Skeletal muscle tissue (tissue), 4 donors: ENCODE results near the gene YWHAH. TPM values are rescaled to one million over a fixed set of nuclear protein-coding genes. Genes with fewer than 3 reads are reported as not detected.

ENCODE experiments used
- H3K27ac ChIP-seq: one replicate; pipeline ENCODE4 v1.7.0; 2013; ENCODE audit warnings: mild to moderate bottlenecking, low read depth, low read length, inconsistent platforms
- H3K27me3 ChIP-seq, 3 donors: one replicate each; pipeline ENCODE4 v1.7.0; 2013; ENCODE audit warnings: low read length in 3 of 3; ENCODE audit not compliant: control insufficient read depth in 3 of 3, insufficient read depth in 3 of 3
- H3K36me3 ChIP-seq, 3 donors: one replicate each; pipeline ENCODE4 v1.7.0; 2013; ENCODE audit warnings: low read length in 3 of 3; ENCODE audit not compliant: control insufficient read depth in 3 of 3, insufficient read depth in 3 of 3
- H3K4me1 ChIP-seq, 3 donors: one replicate each; pipeline ENCODE4 v1.7.0; 2013; ENCODE audit warnings: low read length in 3 of 3, mild to moderate bottlenecking in 3 of 3; ENCODE audit not compliant: control insufficient read depth in 3 of 3, insufficient read depth in 3 of 3
- H3K4me3 ChIP-seq, 3 donors: one replicate each; pipeline ENCODE4 v1.7.0; 2013; ENCODE audit warnings: low read length in 3 of 3
- H3K9ac ChIP-seq, 3 donors: one replicate each; pipeline ENCODE4 v1.7.0; 2013; ENCODE audit warnings: low read length in 3 of 3, mild to moderate bottlenecking in 3 of 3, moderate library complexity in 2 of 3, low read depth in 1 of 3
- H3K9me3 ChIP-seq, 3 donors: one replicate each; pipeline ENCODE4 v1.7.0; 2013; ENCODE audit warnings: low read length in 3 of 3; ENCODE audit not compliant: control insufficient read depth in 3 of 3
- total RNA-seq: library from RNA; depleted of rRNA; stranded (reverse); fragments of >200 nt; gene quantifications from one replicate; pipeline ENCODE4 v1.2.3, GENCODE V29; 2014
- donor health status: Osteomylitis.

Gene YWHAH
- total RNA-seq, 1 donor from 2014 or later = 52.7 TPM

DNA sequence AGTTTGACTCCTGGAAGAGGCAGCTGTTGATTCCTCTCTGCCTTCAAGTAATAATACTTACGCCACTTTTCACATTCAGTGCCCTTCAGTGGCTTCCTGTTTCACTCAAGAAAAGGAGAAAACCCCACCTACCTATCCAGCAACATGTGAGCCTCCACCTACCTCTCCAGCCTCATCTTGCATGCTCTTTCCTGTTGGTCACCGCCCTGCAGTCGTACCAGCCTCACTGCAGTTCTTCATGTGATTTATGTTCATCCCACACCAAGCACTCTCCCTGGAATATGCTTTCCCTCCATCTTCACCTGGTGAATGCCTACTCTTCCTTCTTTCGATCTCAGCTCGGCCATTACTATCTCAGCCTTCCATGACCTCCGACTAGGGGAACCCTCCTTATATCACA, 21.8 kb upstream of the YWHAH start:
- peaks cover 3 to 10% (median 9%) of the 10 kb centered on the region in 3 donors for H3K4me1 ChIP-seq
- no peak overlapping the region for H3K4me3 ChIP-seq
- H3K27ac ChIP-seq = no peak overlapping the region
- H3K9ac ChIP-seq = no peak overlapping the region
- H3K27me3 ChIP-seq = no peaks in the 10 kb centered on the region
- no peaks in the 10 kb centered on the region for H3K36me3 ChIP-seq
- no peaks in the 10 kb centered on the region for H3K9me3 ChIP-seq

DNA sequence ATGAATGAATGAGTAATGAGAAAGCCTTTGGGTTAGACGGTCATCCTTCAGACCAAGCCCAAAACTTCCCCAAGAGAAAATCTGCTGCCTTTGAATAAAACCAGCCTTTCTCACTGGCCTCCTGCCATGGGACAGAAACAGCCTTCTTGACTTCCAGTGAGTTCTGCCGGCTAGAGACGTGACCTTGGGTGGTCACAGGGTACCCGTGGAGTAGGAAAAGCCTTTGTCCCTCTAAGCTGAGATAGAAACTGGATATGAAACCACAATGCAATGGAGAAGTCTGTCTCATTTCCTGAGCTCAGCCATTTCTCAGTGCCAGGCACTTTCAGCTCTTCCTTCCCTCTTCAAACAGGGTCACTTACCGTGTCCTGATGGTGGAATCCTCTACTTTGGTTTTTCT, 21.2 kb upstream of the YWHAH start:
- peak overlapping the region in 1 of 3 donors; percentile 8 for H3K9ac ChIP-seq
- H3K9me3 ChIP-seq = no peaks in the 10 kb centered on the region
- peaks cover 3 to 10% (median 9%) of the 10 kb centered on the region in 3 donors for H3K4me1 ChIP-seq
- H3K36me3 ChIP-seq = no peaks in the 10 kb centered on the region
- H3K27me3 ChIP-seq = no peaks in the 10 kb centered on the region
- H3K27ac ChIP-seq = no peak overlapping the region
- no peak overlapping the region for H3K4me3 ChIP-seq

DNA sequence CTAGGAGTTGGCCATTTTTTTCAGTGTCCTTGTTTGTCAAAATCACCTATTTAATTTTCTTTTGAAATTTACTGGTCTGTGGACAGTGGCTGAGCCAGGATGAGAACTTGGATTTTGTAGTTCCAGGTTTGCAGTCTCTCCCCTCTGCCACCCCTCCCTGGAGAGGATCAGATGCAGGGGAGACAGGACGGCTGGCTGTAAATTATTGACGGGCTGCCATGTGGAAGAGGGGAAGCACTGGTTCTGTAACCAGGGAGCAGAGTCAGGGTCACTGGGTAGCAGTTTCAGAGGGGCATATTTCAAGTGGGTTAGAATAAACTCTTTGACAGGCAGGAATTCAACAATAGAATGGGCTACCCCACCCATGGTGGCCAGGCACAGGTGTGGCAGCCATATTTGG, 20.6 kb upstream of the YWHAH start:
- peaks cover 3 to 7% (median 4%) of the 10 kb centered on the region in 3 donors for H3K4me1 ChIP-seq
- no peaks in the 10 kb centered on the region for H3K9me3 ChIP-seq
- no peak overlapping the region for H3K27ac ChIP-seq
- H3K4me3 ChIP-seq = no peak overlapping the region
- no peak overlapping the region for H3K9ac ChIP-seq
- H3K36me3 ChIP-seq = no peaks in the 10 kb centered on the region
- H3K27me3 ChIP-seq = no peaks in the 10 kb centered on the region

DNA sequence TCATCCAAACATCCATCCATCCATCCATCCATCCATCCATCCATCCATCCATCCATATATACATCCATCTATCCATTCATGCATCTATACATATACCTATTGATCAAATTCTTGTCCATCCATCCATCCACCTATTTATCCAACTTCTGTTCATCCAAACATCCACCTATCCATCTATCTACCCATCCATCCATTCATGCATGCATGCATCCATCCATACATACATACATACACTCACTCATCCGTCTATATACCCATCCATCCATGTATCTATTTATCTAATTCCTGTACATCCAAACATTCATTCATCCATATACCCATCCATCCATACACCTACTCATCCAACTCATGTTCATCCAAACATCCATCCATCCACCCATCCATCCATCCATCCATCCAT, 19.3 kb upstream of the YWHAH start:
- peaks cover 0 to 5% (median 0%) of the 10 kb centered on the region in 3 donors for H3K4me1 ChIP-seq
- no peak overlapping the region for H3K9ac ChIP-seq
- no peaks in the 10 kb centered on the region for H3K9me3 ChIP-seq
- H3K36me3 ChIP-seq = no peaks in the 10 kb centered on the region
- H3K4me3 ChIP-seq = no peak overlapping the region
- no peaks in the 10 kb centered on the region for H3K27me3 ChIP-seq
- no peak overlapping the region for H3K27ac ChIP-seq

DNA sequence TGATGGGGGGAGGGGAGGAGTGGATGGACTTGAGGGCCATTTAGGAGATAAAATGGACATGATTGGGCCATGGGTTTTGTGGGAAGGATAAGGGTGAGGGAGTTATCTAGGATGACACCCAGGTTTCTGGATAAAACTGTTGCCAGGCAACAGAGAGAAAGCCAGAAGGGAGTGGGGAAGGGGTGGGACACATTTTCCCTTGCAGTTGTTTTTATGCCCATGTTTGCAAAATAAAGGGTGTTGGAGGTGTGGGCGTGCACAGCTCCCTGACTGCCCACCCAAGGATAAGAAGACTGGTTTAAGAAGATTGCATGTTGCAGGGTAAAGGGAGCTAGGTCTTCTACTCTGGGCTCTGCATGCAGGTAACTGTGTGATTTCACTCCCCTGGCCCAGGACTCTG, 18.3 kb upstream of the YWHAH start:
- no peaks in the 10 kb centered on the region for H3K36me3 ChIP-seq
- no peaks in the 10 kb centered on the region for H3K9me3 ChIP-seq
- H3K27me3 ChIP-seq = no peaks in the 10 kb centered on the region
- no peak overlapping the region for H3K9ac ChIP-seq
- peaks cover 0 to 5% (median 0%) of the 10 kb centered on the region in 3 donors for H3K4me1 ChIP-seq
- H3K27ac ChIP-seq = no peak overlapping the region
- no peak overlapping the region for H3K4me3 ChIP-seq

DNA sequence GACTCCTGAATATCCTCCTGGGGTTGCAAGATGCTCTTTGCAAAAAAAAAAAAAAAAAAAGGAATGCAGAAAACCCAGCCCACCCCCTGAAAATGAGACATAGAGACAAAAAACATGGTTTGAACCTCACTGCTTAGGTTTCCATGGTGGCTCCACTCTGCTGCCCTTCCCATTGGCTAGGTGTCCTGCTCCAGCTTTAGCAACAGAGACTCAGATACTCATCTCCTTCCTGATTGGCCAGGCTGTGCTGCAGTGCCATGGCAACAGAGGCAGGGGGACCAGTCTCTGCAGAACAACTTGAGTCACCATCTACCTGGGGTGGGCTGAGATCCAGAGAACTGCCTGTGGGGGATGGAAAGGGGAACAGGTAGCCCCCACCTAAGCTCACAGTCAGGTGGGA, 17.4 kb upstream of the YWHAH start:
- H3K4me1 ChIP-seq = peaks cover 0 to 5% (median 0%) of the 10 kb centered on the region in 3 donors
- no peaks in the 10 kb centered on the region for H3K36me3 ChIP-seq
- H3K9ac ChIP-seq = no peak overlapping the region
- H3K27me3 ChIP-seq = no peaks in the 10 kb centered on the region
- no peak overlapping the region for H3K27ac ChIP-seq
- H3K4me3 ChIP-seq = no peak overlapping the region
- H3K9me3 ChIP-seq = no peaks in the 10 kb centered on the region

DNA sequence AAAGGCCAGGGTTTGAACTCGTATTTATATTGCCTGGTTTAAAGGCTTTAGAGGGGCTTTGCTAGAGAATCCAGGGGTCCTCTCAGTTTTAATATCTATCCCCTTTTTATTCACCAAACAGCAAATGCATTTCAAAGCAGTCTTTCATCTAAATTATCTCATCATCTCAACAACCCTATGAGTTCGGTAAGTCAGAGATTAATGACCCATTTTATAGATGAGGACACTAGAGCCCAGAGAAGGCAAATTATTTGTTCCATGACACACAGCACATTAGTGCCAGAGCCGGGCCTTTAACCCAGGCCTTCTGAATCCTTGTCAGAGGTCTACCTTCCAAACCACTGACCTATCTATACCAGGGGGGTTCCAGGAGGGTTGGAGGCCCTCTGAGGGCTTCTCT, 16.8 kb upstream of the YWHAH start:
- no peaks in the 10 kb centered on the region for H3K9me3 ChIP-seq
- H3K9ac ChIP-seq = no peak overlapping the region
- peaks cover 0 to 2% (median 0%) of the 10 kb centered on the region in 3 donors for H3K4me1 ChIP-seq
- H3K27me3 ChIP-seq = no peaks in the 10 kb centered on the region
- H3K36me3 ChIP-seq = no peaks in the 10 kb centered on the region
- no peak overlapping the region for H3K4me3 ChIP-seq
- H3K27ac ChIP-seq = no peak overlapping the region

DNA sequence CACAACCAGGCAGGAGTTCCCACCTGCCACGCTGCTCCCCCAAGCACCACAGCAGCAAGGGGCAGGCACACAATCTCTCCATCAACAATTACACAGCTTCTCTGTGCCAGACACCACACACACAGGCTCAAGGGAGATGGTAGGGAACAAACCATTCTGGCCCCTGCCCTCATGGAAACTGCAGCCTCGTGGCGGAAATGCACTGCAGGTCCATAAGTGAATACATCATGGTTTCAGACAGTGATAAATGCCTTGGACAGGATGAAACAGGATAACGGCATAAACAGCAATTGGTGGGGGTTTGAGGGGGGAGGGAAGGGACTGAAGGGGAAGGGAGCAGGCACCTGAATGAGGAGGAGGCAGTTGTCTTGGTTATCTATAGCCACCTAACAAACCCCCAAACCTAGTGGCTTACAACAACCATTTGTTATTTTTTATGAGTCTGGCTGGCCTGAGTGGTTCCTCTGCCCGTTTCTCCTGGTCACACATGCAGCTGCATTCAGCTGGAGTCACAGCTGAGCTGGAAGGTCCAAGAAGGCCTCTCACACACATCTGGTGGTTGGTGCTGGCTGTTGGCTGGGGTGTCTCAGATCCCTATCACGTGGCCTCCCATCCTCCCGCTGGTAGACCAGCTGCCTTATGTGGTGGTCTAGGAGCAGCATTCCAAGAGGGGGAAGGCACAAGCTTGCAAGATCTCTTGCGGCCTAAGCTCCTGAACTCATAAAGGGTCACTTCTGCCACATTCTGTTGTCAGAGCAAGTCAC, 15.0 kb upstream of the YWHAH start:
- Histone ChIP-seq H3K9me3 (no peaks in the 10 kb centered on the region), H3K9ac (no peak overlapping the region), H3K4me1 (peaks cover 0 to 2% (median 0%) of the 10 kb centered on the region in 3 donors), H3K36me3 (no peaks in the 10 kb centered on the region), H3K27me3 (no peaks in the 10 kb centered on the region), H3K27ac (no peak overlapping the region), H3K4me3 (no peak overlapping the region)

DNA sequence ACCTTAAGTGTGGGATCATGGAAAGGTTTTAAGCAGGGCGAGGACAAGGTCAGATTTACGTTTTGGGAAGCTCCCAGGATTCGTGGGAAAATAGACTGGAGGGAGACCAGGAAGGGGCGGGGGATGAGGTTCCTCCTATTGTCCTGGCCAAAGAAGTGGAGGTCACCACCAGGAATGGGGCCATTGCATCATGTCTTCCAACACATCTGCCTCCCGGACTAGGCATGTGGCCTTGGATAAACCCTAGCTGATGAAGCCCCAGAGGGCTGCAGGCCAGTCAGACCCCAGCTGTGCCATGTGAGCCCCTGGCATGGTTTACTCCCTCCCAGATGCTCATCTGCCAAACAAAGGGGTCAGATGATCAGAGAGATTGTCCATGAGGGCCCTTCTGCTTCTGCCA, 11.5 kb upstream of the YWHAH start:
- Histone ChIP-seq H3K36me3 (no peaks in the 10 kb centered on the region), H3K9ac (no peak overlapping the region), H3K4me1 (peaks cover 0 to 5% (median 2%) of the 10 kb centered on the region in 3 donors), H3K4me3 (no peak overlapping the region), H3K27ac (no peak overlapping the region), H3K27me3 (no peaks in the 10 kb centered on the region), H3K9me3 (no peaks in the 10 kb centered on the region)

DNA sequence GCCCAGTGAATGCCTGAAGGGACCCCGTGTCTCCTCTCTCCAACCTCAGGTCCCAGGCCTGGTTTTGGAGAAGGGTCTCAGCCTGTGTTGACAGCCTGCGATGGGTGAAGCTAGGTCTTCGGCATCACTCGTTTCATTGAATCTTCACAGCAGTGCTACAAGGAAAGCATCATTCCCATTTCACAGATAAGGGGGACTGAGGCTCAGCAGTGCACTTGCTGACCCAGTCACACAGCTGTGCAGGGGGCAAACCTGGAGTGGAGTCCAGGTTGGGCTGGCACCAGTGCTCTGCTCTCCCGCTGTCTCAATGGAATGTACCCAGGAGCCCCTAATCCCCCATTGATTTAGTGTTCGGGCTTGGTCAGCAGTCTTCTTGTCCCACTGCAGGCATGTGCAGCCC, 10.9 kb upstream of the YWHAH start:
- Histone ChIP-seq H3K4me3 (no peak overlapping the region), H3K27me3 (no peaks in the 10 kb centered on the region), H3K4me1 (peaks cover 0 to 5% (median 2%) of the 10 kb centered on the region in 3 donors), H3K36me3 (no peaks in the 10 kb centered on the region), H3K9ac (no peak overlapping the region), H3K9me3 (no peaks in the 10 kb centered on the region), H3K27ac (no peak overlapping the region)
